ENCODE measurements around the gene CFAP300. TPM values are rescaled to one million over a fixed set of nuclear protein-coding genes. Genes with fewer than 3 reads are reported as not detected.

Gene CFAP300
- total RNA-seq, 1 donor: 12.7 TPM

DNA sequence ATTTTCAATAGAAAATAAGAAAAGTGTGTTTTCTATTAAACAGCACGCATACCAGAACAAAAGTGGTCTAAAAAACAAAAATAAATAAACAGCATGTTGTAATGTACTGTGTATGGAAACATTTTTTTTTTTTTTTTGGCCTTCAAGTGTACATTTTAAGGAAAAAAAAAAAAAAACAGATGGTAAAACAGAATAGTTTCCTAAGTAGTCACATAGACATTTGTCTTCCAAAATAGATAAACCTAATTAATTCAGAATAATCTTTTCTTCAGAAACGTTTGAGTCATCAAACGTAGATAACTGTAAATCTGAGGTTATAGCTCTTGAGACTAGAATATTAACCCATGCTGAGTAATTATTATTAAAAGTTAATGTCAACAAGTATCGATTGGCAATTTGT is 396 bp upstream of the CFAP300 start:
- TF ChIP-seq, protein P1, sequence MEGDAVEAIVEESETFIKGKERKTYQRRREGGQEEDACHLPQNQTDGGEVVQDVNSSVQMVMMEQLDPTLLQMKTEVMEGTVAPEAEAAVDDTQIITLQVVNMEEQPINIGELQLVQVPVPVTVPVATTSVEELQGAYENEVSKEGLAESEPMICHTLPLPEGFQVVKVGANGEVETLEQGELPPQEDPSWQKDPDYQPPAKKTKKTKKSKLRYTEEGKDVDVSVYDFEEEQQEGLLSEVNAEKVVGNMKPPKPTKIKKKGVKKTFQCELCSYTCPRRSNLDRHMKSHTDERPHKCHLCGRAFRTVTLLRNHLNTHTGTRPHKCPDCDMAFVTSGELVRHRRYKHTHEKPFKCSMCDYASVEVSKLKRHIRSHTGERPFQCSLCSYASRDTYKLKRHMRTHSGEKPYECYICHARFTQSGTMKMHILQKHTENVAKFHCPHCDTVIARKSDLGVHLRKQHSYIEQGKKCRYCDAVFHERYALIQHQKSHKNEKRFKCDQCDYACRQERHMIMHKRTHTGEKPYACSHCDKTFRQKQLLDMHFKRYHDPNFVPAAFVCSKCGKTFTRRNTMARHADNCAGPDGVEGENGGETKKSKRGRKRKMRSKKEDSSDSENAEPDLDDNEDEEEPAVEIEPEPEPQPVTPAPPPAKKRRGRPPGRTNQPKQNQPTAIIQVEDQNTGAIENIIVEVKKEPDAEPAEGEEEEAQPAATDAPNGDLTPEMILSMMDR (IDR thresholded peaks at IDR 0.05; ENCODE audit: insufficient read depth, low read length): no peak
- H3K4me3 ChIP-seq (ENCODE audit: low read depth, low read length): peak overlapping the region; percentile 70
- DNase-seq (ENCODE audit: low read depth): peak; percentile 76

DNA sequence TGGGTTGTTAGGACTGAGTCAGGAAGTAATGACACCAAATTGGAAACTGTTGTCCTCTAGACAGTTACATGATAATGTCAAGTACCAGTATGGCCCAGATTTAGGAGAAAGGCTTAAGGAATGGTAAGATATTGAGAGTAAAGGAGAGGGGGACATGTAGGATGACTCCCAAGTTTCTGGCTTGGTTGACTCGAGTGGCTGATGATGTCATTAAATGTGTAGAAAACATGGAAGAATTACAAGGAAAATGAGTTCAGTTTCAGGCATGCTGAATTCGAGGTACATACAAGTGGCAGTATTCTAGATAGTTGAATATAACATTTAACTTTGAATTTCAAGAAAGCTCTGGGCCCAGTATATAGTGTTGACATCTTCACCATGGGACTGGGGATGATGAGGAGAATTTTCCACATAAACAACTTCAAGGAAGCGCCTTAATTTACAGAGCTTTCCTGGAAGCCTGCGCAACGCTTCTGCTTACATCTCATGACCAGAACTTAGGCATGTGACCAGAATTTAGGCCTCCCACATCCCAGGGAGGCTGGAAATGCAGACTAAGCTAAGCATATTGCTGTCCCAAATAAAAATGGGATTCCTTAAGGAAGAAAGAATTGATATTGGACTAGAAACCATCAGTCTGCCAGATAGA is 3.8 kb downstream of the CFAP300 start:
- TF ChIP-seq, protein P1 (IDR thresholded peaks at IDR 0.05; ENCODE audit: insufficient read depth, low read length): no peak
- DNase-seq (ENCODE audit: low read depth): no peak
- no peak overlapping the region for H3K4me3 ChIP-seq (ENCODE audit: low read depth, low read length)

DNA sequence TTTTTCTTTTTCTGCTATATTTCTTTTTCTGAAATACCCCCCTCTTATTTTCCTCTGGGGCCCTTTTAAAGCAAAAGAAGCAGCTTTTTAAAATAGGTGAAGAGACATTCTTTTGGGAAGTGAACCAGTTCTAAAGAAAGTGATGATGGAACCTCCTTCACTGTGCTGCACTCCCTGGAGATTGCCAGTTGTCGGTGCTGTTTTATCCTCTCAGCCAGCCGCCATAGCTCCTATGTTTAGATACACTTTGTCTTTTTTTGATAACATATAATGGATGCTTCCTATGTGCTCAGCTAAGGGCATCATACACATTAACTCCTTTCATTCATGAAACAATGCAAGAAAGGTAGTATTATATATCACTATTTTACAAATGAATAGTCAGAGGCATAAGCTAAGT is 14.0 kb downstream of the CFAP300 start:
- H3K4me3 ChIP-seq (ENCODE audit: low read depth, low read length): no peak overlapping the region
- TF ChIP-seq, protein P1 (IDR thresholded peaks at IDR 0.05; ENCODE audit: insufficient read depth, low read length): peak; percentile 29
- DNase-seq (ENCODE audit: low read depth): peak; percentile 6

DNA sequence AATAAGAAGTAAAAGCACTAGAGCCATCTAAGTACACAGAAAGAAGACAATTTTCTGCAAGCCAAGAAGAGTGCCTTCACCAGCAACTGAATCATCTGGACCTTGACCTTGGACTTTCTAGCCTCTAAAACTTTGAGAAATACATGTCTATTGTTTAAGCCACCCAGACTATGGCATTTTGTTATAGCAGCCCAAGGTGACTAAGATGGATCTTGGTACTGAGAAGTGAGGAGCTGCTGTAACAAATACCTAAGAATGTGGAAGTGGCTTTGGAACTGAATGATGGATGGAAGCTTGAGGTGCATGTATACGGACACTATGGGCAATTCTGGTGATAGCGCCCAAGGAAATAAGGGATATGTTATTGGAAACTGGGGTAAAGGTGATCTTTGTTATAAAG is 14.9 kb downstream of the CFAP300 start:
- DNase-seq (ENCODE audit: low read depth): no peak
- TF ChIP-seq, protein P1 (IDR thresholded peaks at IDR 0.05; ENCODE audit: insufficient read depth, low read length): no peak
- H3K4me3 ChIP-seq (ENCODE audit: low read depth, low read length): no peak overlapping the region

DNA sequence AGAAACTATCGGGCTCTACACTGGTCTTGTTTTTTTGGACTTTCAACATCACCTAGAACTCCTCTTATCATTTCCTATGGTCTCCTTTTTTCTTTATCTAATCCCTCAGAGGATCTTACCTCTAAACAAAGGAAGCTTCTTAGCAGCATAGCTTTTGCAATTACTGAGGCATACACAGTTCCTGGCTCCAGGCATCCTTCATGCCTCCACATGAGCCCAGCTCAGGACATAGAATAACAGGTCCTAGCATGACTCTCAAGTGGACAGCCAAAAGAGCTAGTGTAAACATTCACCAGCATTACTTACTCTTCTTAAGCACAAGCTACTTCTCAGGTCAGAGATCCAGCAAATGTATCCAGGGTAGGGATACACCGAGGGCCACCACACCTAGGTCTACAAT is 17.1 kb downstream of the CFAP300 start:
- no peak for DNase-seq (ENCODE audit: low read depth)
- TF ChIP-seq, protein P1 (IDR thresholded peaks at IDR 0.05; ENCODE audit: insufficient read depth, low read length): no peak
- no peak overlapping the region for H3K4me3 ChIP-seq (ENCODE audit: low read depth, low read length)

DNA sequence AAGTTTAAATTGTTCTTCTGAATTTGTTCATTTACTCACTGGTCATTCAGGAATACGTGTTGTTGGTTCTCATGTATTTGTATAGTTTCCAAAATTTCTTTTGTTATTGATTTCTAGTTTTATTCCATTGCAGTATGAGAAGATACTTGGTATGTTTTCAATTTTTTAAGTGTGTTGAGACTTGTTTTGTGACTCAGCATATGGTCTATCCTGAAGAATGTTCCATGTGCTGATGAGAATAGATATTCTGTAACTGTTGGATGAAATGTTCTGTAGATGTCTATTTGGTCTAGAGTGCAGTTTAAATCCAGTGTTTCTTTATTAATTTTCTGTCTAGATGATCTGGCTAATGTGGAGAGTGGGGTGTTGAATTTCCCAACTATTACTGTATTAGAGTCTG is 23.5 kb downstream of the CFAP300 start:
- DNase-seq (ENCODE audit: low read depth): no peak
- no peak overlapping the region for H3K4me3 ChIP-seq (ENCODE audit: low read depth, low read length)
- TF ChIP-seq, protein P1 (IDR thresholded peaks at IDR 0.05; ENCODE audit: insufficient read depth, low read length): no peak
